Measurements from ENCODE around the gene TMEM255B.

Gene TMEM255B

GRCh38 chr13:113800576-113800926 is 41.5 kb downstream of the TMEM255B start:
- H3K4me3 ChIP-seq (ENCODE audit: low read depth, low read length), result no peak overlapping the region
- DNase-seq (ENCODE audit: low read depth), result no peak
- TF ChIP-seq, protein P1, sequence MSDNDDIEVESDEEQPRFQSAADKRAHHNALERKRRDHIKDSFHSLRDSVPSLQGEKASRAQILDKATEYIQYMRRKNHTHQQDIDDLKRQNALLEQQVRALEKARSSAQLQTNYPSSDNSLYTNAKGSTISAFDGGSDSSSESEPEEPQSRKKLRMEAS (IDR thresholded peaks at IDR 0.05; ENCODE audit: low read depth, low read length), result no peak
- TF ChIP-seq CTCF (IDR thresholded peaks at IDR 0.05; ENCODE audit: low read depth, low read length) (no peak), POLR2A (IDR thresholded peaks at IDR 0.05; ENCODE audit: extremely low read depth, insufficient read length) (no peak)

DNA sequence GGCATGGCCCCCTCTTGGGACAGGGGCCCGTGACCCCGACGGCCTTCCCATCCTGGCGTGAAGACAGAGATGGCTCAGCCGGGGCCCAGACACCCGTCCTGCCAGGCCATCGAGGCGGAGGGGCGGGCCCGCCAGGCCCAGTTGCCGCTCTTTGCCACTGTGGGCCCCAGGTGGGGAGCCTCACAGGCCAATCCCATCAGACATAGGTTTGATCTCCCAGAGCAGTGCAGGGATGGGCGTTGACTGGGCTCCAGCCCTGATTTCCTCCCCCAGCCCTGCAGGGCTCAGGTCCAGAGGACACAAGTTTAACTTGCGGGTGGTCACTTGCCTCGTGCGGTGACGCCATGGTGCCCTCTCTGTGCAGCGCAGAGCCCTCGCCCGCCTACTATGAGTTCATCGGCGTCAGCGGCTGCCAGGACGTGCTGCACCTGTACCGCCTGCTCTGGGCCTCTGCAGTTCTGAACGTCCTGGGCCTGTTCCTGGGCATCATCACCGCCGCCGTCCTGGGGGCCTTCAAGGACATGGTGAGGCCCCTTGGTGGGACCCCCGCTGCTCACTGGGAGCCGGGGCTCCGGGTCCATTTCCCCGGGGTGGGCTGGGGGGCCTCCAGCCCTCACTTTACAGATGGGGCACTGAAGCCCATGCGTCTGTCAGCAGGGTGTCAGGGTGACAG is 42.4 kb downstream of the TMEM255B start:
- no peak for TF ChIP-seq CTCF (IDR thresholded peaks at IDR 0.05; ENCODE audit: low read depth, low read length)
- no peak for TF ChIP-seq MYC (IDR thresholded peaks at IDR 0.05; ENCODE audit: low read depth, low read length)
- TF ChIP-seq, protein P1 (IDR thresholded peaks at IDR 0.05; ENCODE audit: low read depth, low read length), result no peak
- TF ChIP-seq POLR2A (IDR thresholded peaks at IDR 0.05; ENCODE audit: extremely low read depth, insufficient read length), result no peak
- no peak for DNase-seq (ENCODE audit: low read depth)
- H3K4me3 ChIP-seq (ENCODE audit: low read depth, low read length), result no peak overlapping the region

- TF ChIP-seq CTCF (IDR thresholded peaks at IDR 0.05; ENCODE audit: low read depth, low read length), result no peak
- no peak for TF ChIP-seq MYC (IDR thresholded peaks at IDR 0.05; ENCODE audit: low read depth, low read length)
- no peak for TF ChIP-seq POLR2A (IDR thresholded peaks at IDR 0.05; ENCODE audit: extremely low read depth, insufficient read length)
- TF ChIP-seq, protein P1 (IDR thresholded peaks at IDR 0.05; ENCODE audit: low read depth, low read length), result no peak
- peak; percentile 64 for DNase-seq (ENCODE audit: low read depth)
- H3K4me3 ChIP-seq (ENCODE audit: low read depth, low read length), result no peak overlapping the region
Observed at GRCh38 chr13:113802090-113802531, 43.1 kb downstream of the TMEM255B start.

DNA sequence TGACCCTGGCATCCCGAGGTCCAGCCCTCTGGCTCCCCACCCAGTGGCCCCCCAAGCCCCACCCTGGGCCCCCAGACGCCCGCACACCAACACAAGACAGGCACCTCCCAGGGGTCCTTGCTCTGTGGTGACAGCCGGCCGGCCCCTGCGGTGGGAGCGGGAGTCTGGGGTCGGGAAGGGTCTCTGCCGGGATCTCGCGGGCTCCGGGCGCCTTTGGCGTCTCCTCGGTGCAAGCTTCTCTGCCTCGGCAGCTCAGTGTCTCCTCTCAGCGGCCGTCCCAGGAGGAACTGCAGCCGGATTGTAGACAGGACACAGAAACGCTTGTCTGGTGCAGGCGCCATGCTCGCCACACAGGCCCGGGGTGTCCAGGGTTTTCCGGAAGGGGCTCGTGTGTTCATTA is 43.7 kb downstream of the TMEM255B start:
- no peak overlapping the region for H3K4me3 ChIP-seq (ENCODE audit: low read depth, low read length)
- TF ChIP-seq, protein P1 (IDR thresholded peaks at IDR 0.05; ENCODE audit: low read depth, low read length), result no peak
- TF ChIP-seq CTCF (IDR thresholded peaks at IDR 0.05; ENCODE audit: low read depth, low read length), result peak; percentile 44
- TF ChIP-seq MYC (IDR thresholded peaks at IDR 0.05; ENCODE audit: low read depth, low read length), result no peak
- no peak for TF ChIP-seq POLR2A (IDR thresholded peaks at IDR 0.05; ENCODE audit: extremely low read depth, insufficient read length)
- peak; percentile 68 for DNase-seq (ENCODE audit: low read depth)

DNA sequence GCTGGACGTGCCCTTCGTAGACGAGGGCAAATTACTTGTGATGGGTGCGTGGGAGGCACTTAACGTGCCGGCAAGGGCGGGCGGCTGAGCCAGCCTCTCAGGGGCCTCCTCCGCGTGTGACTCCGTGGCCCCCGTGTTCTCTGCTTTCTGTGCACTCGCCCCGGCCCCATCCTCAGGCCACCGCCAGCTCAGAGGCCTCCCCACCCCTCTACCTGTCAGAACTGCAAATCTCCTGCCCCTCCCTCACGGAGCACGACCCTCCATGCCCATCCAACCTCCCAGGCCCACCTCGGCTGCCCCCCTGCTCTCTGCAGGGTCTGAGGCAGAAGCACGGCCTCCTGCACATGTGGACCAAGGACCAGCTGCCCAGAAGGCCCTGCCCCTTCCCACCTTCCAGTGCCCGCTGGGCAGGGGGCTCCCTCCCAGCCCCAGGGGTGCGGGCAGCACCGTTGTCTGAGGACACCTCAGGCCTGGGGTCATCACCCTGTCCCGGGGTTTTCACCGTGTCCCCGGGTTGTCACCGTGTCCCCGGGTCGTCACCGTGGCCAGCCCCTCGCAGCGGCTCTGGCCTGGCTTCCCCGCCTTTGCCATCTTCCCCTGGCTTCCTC is 44.5 kb downstream of the TMEM255B start:
- TF ChIP-seq MYC (IDR thresholded peaks at IDR 0.05; ENCODE audit: low read depth, low read length) (no peak), POLR2A (IDR thresholded peaks at IDR 0.05; ENCODE audit: extremely low read depth, insufficient read length) (no peak), CTCF (IDR thresholded peaks at IDR 0.05; ENCODE audit: low read depth, low read length) (no peak)
- TF ChIP-seq, protein P1 (IDR thresholded peaks at IDR 0.05; ENCODE audit: low read depth, low read length), result no peak
- H3K4me3 ChIP-seq (ENCODE audit: low read depth, low read length), result no peak overlapping the region
- DNase-seq (ENCODE audit: low read depth), result no peak

All from NB4 (cell line).